GM21390 (cell line): ENCODE results near the gene DRG2.

Experiments used
- ATAC-seq: cut with Tn5 transposase; IDR thresholded peaks from one replicate; pipeline ENCODE4 v1.9.1; 2021; ENCODE audit not compliant: unreplicated experiment

DRG2 gene

DNA sequence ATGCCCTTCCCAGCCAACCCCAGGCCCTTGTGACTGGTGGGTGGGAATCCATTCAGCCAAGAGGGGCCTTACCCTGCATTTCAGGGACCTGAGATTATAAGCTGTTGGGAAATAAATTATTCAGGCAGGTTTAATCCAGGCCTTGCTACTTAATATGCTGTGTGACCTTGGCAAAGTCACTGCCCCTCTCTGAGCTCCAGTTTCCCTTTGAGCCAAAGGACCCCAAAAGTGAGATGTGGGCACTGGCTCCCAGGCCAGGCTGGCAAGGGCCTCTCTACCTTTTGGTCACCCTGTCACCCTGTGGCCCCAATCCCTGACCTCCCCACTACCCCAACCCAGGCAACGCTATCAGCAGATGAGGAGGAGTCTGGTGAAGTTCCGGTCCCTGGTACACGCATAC is 54.7 kb downstream of the DRG2 start:
- ATAC-seq = no peak

DNA sequence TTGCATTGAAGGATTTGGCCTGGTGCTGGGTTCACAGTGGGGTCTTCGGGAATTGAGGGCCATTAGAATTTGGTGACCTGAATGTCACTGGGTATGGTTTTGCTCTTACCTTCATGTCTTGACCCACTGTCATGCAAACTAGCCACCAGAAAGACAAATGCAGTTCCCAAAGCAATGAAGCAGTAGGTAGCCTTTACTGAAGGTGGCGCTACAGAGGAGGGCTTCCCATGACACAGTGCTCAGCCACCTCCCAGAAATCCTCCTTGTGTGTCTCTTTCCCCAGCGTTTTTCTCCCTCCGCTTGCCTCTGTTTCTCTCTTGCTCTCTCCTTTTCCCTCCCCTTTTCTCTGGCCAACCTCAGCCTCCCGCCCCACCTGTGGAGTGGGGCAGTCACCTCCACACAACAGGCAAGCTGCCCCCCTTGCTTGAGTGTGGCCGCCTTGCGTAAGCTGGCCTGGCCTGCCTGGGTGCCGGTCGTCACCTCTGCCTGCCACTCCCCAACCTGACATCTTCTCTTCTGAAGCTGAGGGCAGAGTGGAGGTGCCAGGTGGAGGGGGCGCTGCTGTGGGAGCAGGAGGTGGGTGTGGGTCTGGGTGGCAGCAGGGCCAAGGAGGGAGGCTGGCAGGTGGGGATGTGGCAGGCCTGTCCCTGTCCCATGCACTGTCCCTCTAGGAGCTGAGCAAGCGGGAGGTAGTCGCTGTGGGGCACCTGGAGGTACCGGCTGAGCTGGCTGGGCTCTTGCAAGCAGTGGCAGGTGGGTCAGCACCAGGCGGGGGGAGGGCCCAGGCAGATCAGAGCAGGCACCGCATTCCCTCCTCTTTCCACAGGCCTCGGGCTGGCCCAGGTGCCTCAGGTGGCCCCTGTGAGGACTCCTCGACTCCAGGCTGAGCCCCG is 55.5 kb downstream of the DRG2 start:
- no peak for ATAC-seq

DNA sequence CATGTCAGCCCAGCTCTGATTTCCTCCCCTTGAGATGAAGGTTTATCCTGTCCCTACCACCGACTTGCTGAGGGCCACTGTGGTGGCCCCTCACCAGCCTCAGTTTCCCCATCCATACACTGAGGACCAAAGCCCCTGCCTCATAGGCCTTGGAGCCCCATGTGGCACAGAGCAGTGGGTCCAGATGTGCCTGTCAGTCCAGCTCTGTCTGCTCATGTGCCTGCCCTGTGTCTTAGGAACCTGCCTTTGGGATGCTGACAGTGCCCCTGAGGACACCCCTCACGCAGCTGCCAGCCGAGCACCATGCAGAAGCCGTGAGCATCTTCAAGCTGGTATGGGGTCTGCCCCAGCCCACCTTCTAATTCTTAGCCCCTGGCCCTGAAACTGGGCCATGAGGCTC is 56.5 kb downstream of the DRG2 start:
- no peak for ATAC-seq

DNA sequence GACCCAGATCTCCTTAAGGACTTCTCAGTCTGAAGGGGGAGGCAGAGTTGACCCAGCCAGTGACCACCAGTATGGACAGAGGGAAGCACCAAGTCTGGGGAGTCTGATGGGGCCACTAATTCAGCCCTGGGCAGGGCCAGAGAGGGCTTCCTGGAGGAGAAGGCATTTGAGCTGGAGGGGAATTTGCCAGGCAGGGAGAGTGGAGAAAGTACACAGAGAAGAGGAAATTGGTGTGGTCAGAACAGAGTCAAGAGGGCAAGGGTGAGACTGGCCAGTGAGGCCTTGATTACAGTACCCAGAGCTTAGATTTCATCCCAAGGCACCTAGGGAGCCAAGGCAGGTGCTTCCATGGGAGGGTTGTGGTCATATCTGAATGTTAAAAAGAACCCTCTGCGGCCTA is 57.1 kb downstream of the DRG2 start:
- ATAC-seq = no peak

DNA sequence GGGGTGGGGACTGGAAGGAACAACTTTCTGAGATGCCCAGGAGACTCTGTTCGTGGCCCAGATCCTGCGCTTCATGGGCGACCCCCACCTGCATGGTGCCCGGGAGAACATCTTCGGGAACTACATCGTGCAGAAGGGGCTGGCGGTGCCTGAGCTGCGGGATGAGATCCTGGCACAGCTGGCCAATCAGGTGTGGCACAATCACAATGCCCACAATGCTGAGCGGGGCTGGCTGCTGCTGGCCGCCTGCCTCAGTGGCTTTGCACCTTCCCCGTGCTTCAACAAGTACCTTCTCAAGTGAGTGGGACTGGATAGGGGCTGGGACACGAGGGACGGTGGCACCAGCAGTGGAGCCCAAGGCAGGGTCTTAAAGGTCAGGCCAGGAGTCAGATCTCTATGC is 58.1 kb downstream of the DRG2 start:
- no peak for ATAC-seq

DNA sequence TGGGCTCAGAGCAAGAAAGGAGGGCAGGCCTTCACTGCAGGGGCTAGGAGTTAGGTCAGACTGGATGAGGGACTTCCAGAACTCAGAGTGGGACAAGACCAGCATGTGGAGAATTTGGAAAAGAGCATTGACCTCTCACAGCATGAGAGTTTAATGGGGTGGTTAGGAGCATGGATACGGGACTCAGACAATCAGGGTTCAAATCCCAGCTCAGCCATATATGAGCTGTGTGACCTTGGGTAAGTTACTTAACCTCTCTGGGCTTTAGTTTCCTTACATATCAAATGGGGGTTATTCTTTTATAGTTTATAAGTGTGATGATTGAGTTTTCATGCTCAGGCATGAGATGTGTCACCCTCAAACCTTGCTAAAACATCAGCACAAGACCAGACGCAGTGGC is 58.5 kb downstream of the DRG2 start:
- ATAC-seq = no peak

DNA sequence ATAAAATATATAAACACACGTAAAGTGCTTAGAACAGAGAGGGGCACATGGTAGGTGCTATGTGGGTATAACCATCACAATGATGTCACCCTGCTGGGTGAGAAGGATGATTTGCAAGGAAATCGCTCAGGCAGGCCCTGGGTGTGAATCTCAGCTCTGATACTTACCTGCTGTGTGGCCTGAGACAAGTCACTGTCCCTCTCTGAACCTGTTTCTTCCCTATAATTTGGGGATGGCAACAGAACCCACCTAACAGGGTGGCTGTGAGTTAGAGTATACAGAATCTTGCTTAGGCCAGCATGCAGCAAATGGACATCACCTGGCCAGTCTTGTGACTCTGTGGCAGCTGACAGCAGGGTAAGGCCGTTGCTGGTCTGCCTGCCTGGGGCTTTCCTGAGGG is 59.2 kb downstream of the DRG2 start:
- ATAC-seq = no peak

DNA sequence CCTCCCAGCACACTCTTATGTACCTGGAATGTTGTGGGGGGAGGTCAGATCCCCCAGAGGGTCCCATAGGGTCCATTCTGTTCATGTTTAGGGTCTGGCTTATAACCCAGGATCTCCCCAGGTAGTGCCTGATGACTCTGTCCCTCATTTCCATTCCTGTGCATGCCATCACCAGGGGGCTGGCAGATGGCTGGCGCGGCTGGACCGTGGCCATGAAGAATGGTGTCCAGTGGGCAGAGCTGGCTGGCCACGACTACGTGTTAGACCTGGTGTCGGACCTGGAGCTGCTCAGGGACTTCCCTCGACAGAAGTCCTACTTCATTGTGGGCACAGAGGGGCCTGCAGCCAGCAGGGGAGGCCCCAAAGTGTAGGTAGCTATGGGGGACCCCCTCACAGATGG is 60.8 kb downstream of the DRG2 start:
- ATAC-seq = no peak

DNA sequence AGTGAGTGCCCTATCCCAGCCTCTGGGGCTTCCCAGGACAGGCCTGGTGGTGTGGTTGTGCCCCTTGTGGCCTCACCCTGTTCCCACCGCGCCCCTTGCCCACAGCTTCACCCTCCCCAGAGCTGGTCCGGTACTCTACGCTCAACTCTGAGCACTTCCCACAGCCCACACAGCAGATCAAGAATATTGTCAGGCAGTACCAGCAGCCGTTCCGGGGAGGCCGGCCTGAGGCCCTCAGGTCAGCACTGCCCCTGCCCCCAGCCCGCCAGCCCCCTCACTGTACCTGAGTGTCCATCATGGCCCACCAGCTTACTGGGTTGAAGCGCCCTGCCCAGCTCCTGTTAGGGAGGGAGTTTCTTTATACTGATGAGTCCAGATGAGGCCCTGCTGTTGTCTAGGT is 63.5 kb downstream of the DRG2 start:
- no peak for ATAC-seq

DNA sequence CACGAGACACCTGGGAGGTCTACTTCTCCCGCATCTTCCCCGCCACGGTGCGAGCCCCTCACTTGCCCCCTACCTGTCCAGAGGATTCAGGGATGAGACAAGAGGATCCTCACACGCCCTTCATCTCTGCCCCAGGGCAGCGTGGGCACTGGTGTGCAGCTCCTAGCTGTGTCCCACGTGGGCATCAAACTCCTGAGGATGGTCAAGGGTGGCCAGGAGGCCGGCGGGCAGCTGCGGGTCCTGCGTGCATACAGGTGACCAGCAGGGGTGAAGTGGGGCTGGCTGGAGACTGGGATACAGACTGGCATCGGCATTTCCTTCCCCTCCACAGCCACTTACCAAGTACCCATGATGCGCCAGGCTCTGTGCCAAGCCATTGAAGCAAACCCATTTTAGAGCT is 67.4 kb downstream of the DRG2 start:
- ATAC-seq = no peak

DNA sequence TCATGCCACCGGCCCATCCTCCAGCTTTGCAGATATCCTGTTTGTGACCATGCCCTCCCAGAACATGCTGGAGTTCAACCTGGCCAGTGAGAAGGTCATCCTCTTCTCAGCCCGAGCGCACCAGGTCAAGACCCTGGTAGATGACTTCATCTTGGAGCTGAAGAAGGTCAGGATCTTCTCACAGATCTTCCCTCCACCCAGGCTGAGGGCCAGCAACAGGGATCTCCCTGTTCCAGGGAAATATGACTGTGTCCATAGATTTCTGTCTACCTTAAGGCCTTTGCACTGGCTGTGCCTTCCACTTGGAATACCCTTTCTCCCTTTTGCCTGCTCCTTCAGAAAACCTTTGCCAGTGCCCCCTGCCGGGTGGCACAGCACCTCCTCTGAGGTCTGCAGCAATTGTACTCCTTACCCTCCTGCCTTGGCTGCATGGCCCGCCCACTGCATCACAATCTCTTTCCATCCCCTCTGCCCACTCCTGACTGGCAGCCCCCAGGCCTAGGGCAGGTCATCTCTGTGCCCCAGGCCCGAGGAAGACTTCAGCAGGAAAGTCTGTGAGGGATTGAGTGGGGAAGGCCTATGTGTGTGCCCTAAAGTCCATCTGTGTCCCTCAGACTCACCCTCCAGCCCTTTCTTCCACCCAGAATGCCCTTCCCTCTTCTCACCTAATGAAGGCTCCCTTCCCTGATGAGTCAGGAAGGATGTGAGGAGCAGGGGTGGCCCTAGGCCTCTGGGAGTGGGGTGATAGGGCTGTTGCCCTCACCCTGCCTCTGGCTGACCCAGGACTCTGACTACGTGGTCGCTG is 68.6 kb downstream of the DRG2 start:
- ATAC-seq = no peak

DNA sequence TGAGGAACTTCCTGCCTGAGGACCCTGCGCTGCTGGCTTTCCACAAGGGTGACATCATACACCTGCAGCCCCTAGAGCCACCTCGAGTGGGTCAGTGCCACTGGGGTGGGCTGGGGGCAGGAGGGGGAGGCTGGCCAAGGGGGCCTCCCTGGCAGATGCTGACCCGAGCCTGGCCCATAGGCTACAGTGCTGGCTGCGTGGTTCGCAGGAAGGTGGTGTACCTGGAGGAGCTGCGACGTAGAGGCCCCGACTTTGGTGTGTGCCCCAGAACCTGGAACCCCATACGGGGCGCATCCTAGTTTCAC is 69.2 kb downstream of the DRG2 start:
- no peak for ATAC-seq
